IMR-90 (cell line): Measurements from ENCODE around the gene C14orf180. TPM values are rescaled to one million over a fixed set of nuclear protein-coding genes. Genes with fewer than 3 reads are reported as not detected.

ENCODE experiments used
- ATAC-seq: fragments of 200-7000 bp; cut with Tn5 transposase; 2 replicates; pipeline ENCODE4 v1.9.1; 2020; ENCODE audit warnings: low read depth, mild to moderate bottlenecking, moderate library complexity
- BruUV-seq: library from RNA; stranded (reverse); fragments of 400-500 nt; replicated peaks from 2 replicates; lab custom pipeline; 2021; lab: Mats Ljungman, UMichigan
- CTCF ChIA-PET: fragments of 300-600 bp; formaldehyde crosslinking; extraction: SDS; loops from one replicate; lab custom pipeline; 2021; ENCODE audit warnings: antibody characterized with exemption; lab: Yijun Ruan, JAX
- POLR2A ChIA-PET: fragments of 300-600 bp; sonication (Branson Sonifier 250); formaldehyde crosslinking; loops from one replicate; lab custom pipeline; 2022; ENCODE audit warnings: antibody characterized with exemption; ENCODE audit not compliant: unreplicated experiment; lab: Charles Lee
- DNase-seq: peaks from one replicate; pipeline ENCODE4 v3.0.0; 2013
- H2AFZ ChIP-seq: replicated peaks from 2 replicates; pipeline ENCODE3; 2013; ENCODE audit warnings: low read length, mild to moderate bottlenecking; ENCODE audit not compliant: poor library complexity
- H2AK5ac ChIP-seq: 2 replicates; pipeline ENCODE4 v1.6.1; 2013; ENCODE audit warnings: low read depth, low read length, inconsistent platforms
- H2AK9ac ChIP-seq: replicated peaks from 2 replicates; pipeline ENCODE3; 2013; ENCODE audit warnings: mild to moderate bottlenecking, low read depth, low read length, moderate library complexity; ENCODE audit not compliant: poor library complexity
- H2BK120ac ChIP-seq: 2 replicates; pipeline ENCODE4 v1.6.1; 2013; ENCODE audit warnings: low read depth, low read length, inconsistent platforms
- H2BK15ac ChIP-seq: 3 replicates; pipeline ENCODE4 v1.6.1; 2013; ENCODE audit warnings: low read depth, low read length, inconsistent platforms
- H2BK20ac ChIP-seq: 2 replicates; pipeline ENCODE4 v1.6.1; 2013; ENCODE audit warnings: low read depth, mild to moderate bottlenecking, inconsistent platforms, low read length, moderate library complexity
- H2BK5ac ChIP-seq: 2 replicates; pipeline ENCODE4 v1.6.1; 2013; ENCODE audit warnings: mild to moderate bottlenecking, low read depth, low read length, inconsistent platforms; ENCODE audit not compliant: poor library complexity, severe bottlenecking
- H3K14ac ChIP-seq: replicated peaks from 2 replicates; pipeline ENCODE4 v1.6.1; 2013; ENCODE audit warnings: low read depth, low read length, inconsistent platforms
- H3K18ac ChIP-seq: 2 replicates; pipeline ENCODE4 v1.6.1; 2013; ENCODE audit warnings: low read depth, low read length, control low read depth
- H3K23ac ChIP-seq: 2 replicates; pipeline ENCODE4 v1.6.1; 2013; ENCODE audit warnings: low read depth, low read length, inconsistent platforms
- H3K27ac ChIP-seq: 2 replicates; pipeline ENCODE4 v1.5.1; 2013; ENCODE audit warnings: mild to moderate bottlenecking, control low read depth, low read length; ENCODE audit not compliant: insufficient read depth
- H3K27me3 ChIP-seq: 2 replicates; pipeline ENCODE4 v1.6.1; 2013; ENCODE audit warnings: low read length; ENCODE audit not compliant: control insufficient read depth, insufficient read depth
- H3K36me3 ChIP-seq: 2 replicates; pipeline ENCODE4 v1.6.1; 2013; ENCODE audit warnings: low read length, mixed read lengths; ENCODE audit not compliant: control insufficient read depth, insufficient read depth
- H3K4ac ChIP-seq: 2 replicates; pipeline ENCODE4 v1.6.1; 2013; ENCODE audit warnings: low read depth, low read length, inconsistent platforms
- H3K4me1 ChIP-seq: 2 replicates; pipeline ENCODE4 v1.6.1; 2013; ENCODE audit warnings: low read length, mixed read lengths; ENCODE audit not compliant: control insufficient read depth, insufficient read depth
- H3K4me2 ChIP-seq: 2 replicates; pipeline ENCODE4 v1.6.1; 2013; ENCODE audit warnings: low read depth, mild to moderate bottlenecking, control low read depth, low read length, moderate library complexity
- H3K4me3 ChIP-seq: 2 replicates; pipeline ENCODE4 v1.5.1; 2013; ENCODE audit warnings: low read depth, mild to moderate bottlenecking, control low read depth, low read length, moderate library complexity; ENCODE audit not compliant: insufficient read depth
- H3K56ac ChIP-seq: 2 replicates; pipeline ENCODE4 v1.6.1; 2013; ENCODE audit warnings: low read length, inconsistent platforms; ENCODE audit not compliant: insufficient read depth; ENCODE audit errors: extremely low read depth
- H3K79me1 ChIP-seq, 2 experiments: 2 replicates each; pipeline ENCODE4 v1.6.1; 2013; ENCODE audit warnings: low read length in 2 of 2, inconsistent platforms in 1 of 2, low read depth in 1 of 2
- H3K9ac ChIP-seq: 2 replicates; pipeline ENCODE4 v1.6.1; 2013; ENCODE audit warnings: low read depth, low read length, control low read depth
- H3K9me1 ChIP-seq: 2 replicates; pipeline ENCODE4 v1.6.1; 2013; ENCODE audit warnings: low read length, inconsistent platforms; ENCODE audit not compliant: insufficient read depth
- H3K9me3 ChIP-seq: 2 replicates; pipeline ENCODE4 v1.6.1; 2013; ENCODE audit warnings: low read length; ENCODE audit not compliant: control insufficient read depth, insufficient read depth
- H4K20me1 ChIP-seq: 2 replicates; pipeline ENCODE4 v1.6.1; 2013; ENCODE audit warnings: low read length, inconsistent platforms; ENCODE audit not compliant: insufficient read depth
- H4K5ac ChIP-seq: 2 replicates; pipeline ENCODE4 v1.6.1; 2013; ENCODE audit warnings: mild to moderate bottlenecking, low read depth, low read length, control low read depth
- H4K8ac ChIP-seq, 2 experiments: 2 replicates each; pipeline ENCODE4 v1.6.1; 2013; ENCODE audit warnings: low read depth in 2 of 2, low read length in 2 of 2, control low read depth in 1 of 2, inconsistent platforms in 1 of 2
- H4K91ac ChIP-seq: 2 replicates; pipeline ENCODE4 v1.6.1; 2013; ENCODE audit warnings: low read depth, low read length, inconsistent platforms; ENCODE audit not compliant: insufficient read depth
- BHLHE40 ChIP-seq: fragments of 150-350 bp; IDR thresholded peaks from 2 replicates; pipeline ENCODE4 v1.6.1; 2016; ENCODE audit warnings: mild to moderate bottlenecking, low read depth, low read length
- FOS ChIP-seq: fragments of 150-350 bp; IDR thresholded peaks from 2 replicates; pipeline ENCODE4 v1.6.1; 2016; ENCODE audit warnings: low read depth, low read length
- NFE2L2 ChIP-seq: fragments of 150-350 bp; IDR thresholded peaks from 2 replicates; pipeline ENCODE4 v1.6.1; 2016; ENCODE audit warnings: low read depth, mild to moderate bottlenecking, low read length
- POLR2A ChIP-seq: IDR thresholded peaks from 2 replicates; pipeline ENCODE4 v1.6.1; 2012; ENCODE audit warnings: mild to moderate bottlenecking, low read depth, low read length
- RAD21 ChIP-seq: IDR thresholded peaks from 2 replicates; pipeline ENCODE4 v1.6.1; 2012; ENCODE audit warnings: low read length, improper control_type of control experiment
- RCOR1 ChIP-seq: IDR thresholded peaks from 2 replicates; pipeline ENCODE4 v1.6.1; 2012; ENCODE audit warnings: mild to moderate bottlenecking, low read length, improper control_type of control experiment; ENCODE audit not compliant: insufficient replicate concordance
- RFX5 ChIP-seq: IDR thresholded peaks from 2 replicates; pipeline ENCODE4 v1.8.0; 2012; ENCODE audit warnings: low read depth, mild to moderate bottlenecking, low read length, moderate library complexity
- WGBS, 2 experiments: methylation state at CpG; one replicate each; pipeline versions ENCODE4 v1.1.5 to v1.1.7; 2013; ENCODE audit warnings: missing lambda C conversion rate in 2 of 2; ENCODE audit not compliant: insufficient read length in 1 of 2; ENCODE audit errors: extremely low coverage in 2 of 2; 5-methylcytosine and 5-hydroxymethylcytosine counted together
- dilution Hi-C: fragments of 300-500 bp; cut with HindIII; formaldehyde crosslinking; loops from one replicate; pipeline ENCODE4 v1.14.3; 2018; ENCODE audit warnings: low sequenced_read_pairs; ENCODE audit not compliant: unreplicated experiment
- in situ Hi-C: fragments of 300-500 bp; cut with MboI; formaldehyde crosslinking; loops from 3 replicates; pipeline ENCODE4 v1.14.3; 2019; ENCODE audit warnings: low sequenced_read_pairs, inconsistent platforms, mixed read lengths
- intact Hi-C: fragments of 100-400 bp; cut with micrococcal nuclease; formaldehyde crosslinking; loops from 2 replicates; pipeline ENCODE4 v1.10.0; 2022
- polyA plus RNA-seq, 3 experiments: library from polyadenylated mRNA; depleted of rRNA; stranded (reverse); fragments of >200 nt; gene quantifications; 2 replicates each; pipeline ENCODE4 v1.2.3, GENCODE V29; 2012; ENCODE audit warnings: low replicate concordance in 1 of 3
- total RNA-seq: library from RNA; depleted of rRNA; stranded (reverse); fragments of >200 nt; gene quantifications from 2 replicates; pipeline ENCODE4 v1.2.3, GENCODE V29; 2012

The C14orf180 gene
- total and polyA plus RNA-seq, 2 of the 4 experiments (the other 2 are of a cell fraction) = not detected

DNA sequence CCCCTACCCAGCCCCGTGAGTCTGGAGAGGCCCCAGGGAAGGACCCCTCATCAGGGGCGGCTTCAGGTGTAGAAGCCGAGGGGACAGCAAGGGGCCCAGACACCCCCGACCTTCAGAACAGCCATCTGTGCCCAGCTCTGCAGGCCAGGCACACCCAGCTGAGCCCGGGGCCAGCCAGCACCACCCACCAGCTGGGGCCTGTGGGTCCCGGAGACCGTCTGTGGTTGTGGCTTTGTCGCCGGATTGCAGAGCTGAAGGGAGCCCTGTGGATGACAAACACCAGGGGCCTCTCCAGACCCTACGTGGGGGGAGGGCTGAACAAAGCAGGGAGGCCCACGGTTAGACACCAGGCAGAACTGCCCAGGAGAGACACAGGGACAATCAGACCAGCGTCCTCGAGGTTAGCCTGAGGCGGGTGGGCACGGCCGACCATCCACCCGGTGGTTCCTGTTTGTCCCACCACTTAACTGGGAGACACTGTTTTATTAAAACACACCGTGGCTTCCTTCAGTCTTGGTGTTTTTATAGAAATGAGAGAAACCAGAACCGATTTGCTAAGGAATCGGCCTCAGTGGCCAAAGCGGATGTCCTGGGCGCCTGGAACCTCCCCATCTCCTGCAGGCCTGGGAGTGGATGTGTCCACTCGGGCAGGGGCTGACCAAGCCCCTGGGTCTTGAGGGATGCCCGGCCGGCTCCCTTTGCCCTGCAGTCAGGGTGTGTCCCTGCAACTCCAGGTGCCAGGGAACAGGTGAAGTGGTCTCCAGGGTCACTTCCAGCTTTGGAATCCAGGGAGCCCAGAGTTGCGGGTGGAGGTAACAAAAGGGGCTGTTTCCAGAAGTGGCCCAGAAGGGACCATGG is 10.0 kb downstream of the C14orf180 start (continued):
- no peak for TF ChIP-seq RFX5

DNA sequence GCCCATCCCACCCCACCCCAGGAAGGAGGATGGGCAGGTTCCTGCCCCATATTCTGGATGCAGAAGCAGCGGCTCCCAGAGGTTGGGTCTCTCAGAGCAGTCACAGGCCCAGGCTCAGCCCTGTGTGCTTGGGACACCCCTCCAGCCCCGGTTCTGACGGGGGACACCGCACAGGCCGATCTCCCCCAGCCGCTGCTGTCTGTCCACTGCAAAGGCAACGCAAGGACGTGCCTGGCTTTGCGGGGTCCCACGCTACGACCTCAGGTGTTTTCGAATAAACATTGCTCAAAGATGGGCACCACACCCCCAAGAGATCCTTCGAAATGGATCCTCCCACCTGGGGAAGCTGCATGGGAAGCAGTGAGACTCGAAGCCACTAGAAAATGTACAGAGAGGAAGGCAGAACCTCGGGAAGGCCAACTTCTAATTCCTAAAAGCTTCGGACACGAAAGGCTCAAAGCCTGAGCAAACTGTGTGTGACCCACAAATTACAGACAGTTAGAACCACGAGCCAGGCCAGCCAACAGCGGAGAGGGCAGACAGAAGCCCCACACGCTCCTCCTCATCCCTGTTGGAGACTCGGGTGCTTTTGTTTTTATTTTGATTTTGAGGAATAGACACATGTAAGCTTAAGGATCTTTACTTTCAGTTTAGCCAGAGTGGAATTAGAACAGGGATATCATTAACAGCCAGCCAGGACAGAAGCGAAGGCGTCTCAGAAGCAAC is 10.8 kb downstream of the C14orf180 start:
- intact Hi-C loops = no loop called here
- ChIA-PET CTCF (no interaction called here), POLR2A (no interaction called here)
- Histone ChIP-seq H3K79me1 (no peaks in the 10 kb centered on the region), H2BK5ac (no peak overlapping the region), H2BK15ac (no peak overlapping the region), H2AFZ (no peak overlapping the region), H3K14ac (no peak overlapping the region), H2BK20ac (no peak overlapping the region), H3K27ac (no peak overlapping the region), H2AK5ac (no peak overlapping the region), H3K18ac (no peak overlapping the region), H2BK120ac (no peak overlapping the region), H3K9me1 (0 out of 2 replicates have a peak, but pooled peaks cover 4% of the 10 kb centered on the region), H3K4ac (no peak overlapping the region), H4K91ac (no peak overlapping the region), H3K9me3 (no peaks in the 10 kb centered on the region), H3K36me3 (no peaks in the 10 kb centered on the region), H3K4me2 (peak overlapping the region; percentile 39; the same call in 1 of the 2 replicates), H2AK9ac (no peak overlapping the region), H4K20me1 (no peaks in the 10 kb centered on the region), H3K27me3 (peaks cover 3% of the 10 kb centered on the region; the same call in 1 of the 2 replicates), H3K4me3 (no peak overlapping the region), H3K23ac (no peak overlapping the region), H3K56ac (no peak overlapping the region), H3K9ac (no peak overlapping the region), H4K5ac (no peak overlapping the region), H3K4me1 (no peaks in the 10 kb centered on the region), H4K8ac (no peak overlapping the region)
- 85% methylated on average over 10 of the region's 23 CpGs; no CpG with 5 or more reads in 1 of the 2 experiments for WGBS, 2 experiments
- BruUV-seq = no TSS peak
- DNase-seq = no peak
- dilution Hi-C loops = no loop called here
- in situ Hi-C loops = no loop called here
- ATAC-seq = no peak
- TF ChIP-seq NFE2L2 (no peak), RCOR1 (no peak), BHLHE40 (no peak), POLR2A (no peak), RAD21 (no peak), FOS (no peak)
